DMS114 treated with DMSO at 0.1 percent for 48 hours (cell line): ENCODE measurements around the gene IARS2.
"Not testable (repeated sequence)": the region's sequence is repeated elsewhere in the genome, so short reads cannot be mapped to it uniquely, and the experiment has no call there.

Experiments
- DNase-seq: peaks from one replicate; lab custom pipeline; 2025; ENCODE audit not compliant: unreplicated experiment; lab: John Stamatoyannopoulos, UW

IARS2 gene

GRCh38 chr1:220164116-220164515, 70.2 kb downstream of the IARS2 start:
- DNase-seq = no peak

GRCh38 chr1:220164517-220164916, 70.6 kb downstream of the IARS2 start:
- DNase-seq = no peak

GRCh38 chr1:220166853-220167252, 72.9 kb downstream of the IARS2 start:
- no peak for DNase-seq

GRCh38 chr1:220169887-220170286, 76.0 kb downstream of the IARS2 start:
- not testable (repeated sequence) for DNase-seq

- DNase-seq = no peak
Measured at GRCh38 chr1:220170836-220171526, 77.0 kb downstream of the IARS2 start.

- no peak for DNase-seq
Measured at GRCh38 chr1:220176540-220176939, 82.6 kb downstream of the IARS2 start.

GRCh38 chr1:220182111-220182510, 88.2 kb downstream of the IARS2 start:
- DNase-seq = no peak

- DNase-seq = no peak
Measured at GRCh38 chr1:220182656-220183055, 88.7 kb downstream of the IARS2 start.

- DNase-seq = no peak
Measured at GRCh38 chr1:220184506-220184905, 90.6 kb downstream of the IARS2 start.

GRCh38 chr1:220186752-220187151, 92.8 kb downstream of the IARS2 start:
- no peak for DNase-seq

GRCh38 chr1:220188538-220188937, 94.6 kb downstream of the IARS2 start:
- no peak for DNase-seq

- peak; percentile 24 for DNase-seq
Measured at GRCh38 chr1:220189750-220190347, 95.9 kb downstream of the IARS2 start.

GRCh38 chr1:220195701-220196100, 101.8 kb downstream of the IARS2 start:
- DNase-seq = no peak
